HG02588 (cell line): Measurements from ENCODE around the gene OR6C6.
"Not testable (repeated sequence)": the region's sequence is repeated elsewhere in the genome, so short reads cannot be mapped to it uniquely, and the experiment has no call there.

ENCODE experiments used
- ATAC-seq: cut with Tn5 transposase; IDR thresholded peaks from one replicate; pipeline ENCODE4 v1.9.1; 2021; ENCODE audit warnings: mild to moderate bottlenecking, moderate library complexity; ENCODE audit not compliant: unreplicated experiment

Gene OR6C6

DNA sequence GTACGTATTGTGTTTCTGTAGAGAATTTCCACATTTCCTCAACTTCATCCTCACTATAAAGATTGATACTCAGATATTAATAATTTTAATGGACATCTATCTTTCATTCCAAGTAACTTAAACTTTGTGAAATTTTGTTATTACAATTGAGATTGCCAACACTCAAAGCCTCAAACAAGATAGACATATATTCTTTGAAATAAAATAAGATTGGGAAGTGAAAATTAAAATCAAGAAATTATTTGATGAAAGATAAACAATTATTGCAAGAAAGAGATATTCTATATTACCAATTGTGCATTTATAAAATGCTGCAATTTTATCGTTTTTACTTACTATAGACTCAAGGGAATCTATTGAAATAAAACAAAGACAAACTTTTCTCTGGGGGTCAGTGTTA lies at the start of gene OR6C6:
TSS of gene OR6C6 (minus strand) at position 101 of the 400 bp plus-strand sequence. CDS start 1,337 bp downstream, outside the sequence.
- ATAC-seq, result no peak

DNA sequence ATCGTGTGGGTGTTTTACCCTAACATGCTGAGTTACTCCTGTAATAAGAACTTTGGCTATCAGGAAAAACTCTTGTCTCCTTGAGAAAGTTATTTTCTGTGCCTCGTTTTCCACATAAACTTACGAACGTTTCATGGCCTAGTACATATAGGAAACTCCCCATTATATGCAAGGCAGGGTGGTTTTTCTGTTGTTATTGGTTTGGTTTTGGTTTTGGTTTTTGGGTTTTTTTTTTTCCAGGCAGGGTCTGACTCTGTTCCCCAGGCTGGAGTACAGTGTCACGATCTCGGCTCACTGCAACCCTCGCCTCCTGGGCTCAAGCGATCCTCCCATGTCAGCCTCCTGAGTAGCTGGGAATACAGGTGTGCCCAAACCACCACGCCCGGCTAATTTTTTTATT lies 39.6 kb upstream of the OR6C6 start:
- no peak for ATAC-seq

DNA sequence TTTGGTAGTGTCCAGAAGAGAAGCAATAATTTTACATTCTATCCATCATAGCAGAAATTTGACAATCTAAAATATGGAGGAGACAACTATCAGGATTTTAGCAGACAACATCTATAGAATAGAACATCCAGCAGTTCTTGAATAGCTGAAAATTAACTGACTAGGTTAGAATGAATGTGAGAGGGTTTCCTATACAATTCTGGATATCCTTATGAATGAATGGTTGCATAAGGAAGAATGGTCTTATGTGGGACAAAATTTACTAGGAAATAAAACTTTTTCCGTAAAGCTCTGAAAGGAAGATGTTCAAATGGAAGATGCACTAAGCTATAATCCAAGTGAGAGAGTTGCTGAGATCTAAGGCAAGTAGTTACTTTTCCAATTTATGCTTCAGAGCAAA lies 34.1 kb upstream of the OR6C6 start, which contains the start of gene OR6C3:
TSS of gene OR6C3 (plus strand) at position 301 of the 400 bp plus-strand sequence. CDS start 955 bp downstream, outside the sequence.
- ATAC-seq, result no peak

DNA sequence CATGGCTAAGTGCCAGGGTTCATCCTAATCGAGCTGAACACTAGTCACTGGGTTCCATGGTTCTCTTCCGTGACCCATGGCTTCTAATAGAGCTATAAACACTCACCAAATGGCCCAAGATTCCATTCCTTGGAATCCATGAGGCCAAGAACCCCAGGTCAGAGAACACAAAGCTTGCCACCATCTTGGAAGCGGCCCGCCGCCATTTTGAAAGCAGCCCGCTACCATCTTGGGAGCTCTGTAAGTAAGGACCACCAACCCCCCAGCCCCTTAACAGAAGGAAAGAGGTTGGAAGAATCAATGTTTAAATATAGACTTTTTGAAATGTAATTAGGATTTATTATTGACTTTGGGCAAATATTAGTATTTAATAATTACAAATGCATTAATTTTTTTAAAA lies 29.4 kb upstream of the OR6C6 start:
- ATAC-seq, result not testable (repeated sequence)

DNA sequence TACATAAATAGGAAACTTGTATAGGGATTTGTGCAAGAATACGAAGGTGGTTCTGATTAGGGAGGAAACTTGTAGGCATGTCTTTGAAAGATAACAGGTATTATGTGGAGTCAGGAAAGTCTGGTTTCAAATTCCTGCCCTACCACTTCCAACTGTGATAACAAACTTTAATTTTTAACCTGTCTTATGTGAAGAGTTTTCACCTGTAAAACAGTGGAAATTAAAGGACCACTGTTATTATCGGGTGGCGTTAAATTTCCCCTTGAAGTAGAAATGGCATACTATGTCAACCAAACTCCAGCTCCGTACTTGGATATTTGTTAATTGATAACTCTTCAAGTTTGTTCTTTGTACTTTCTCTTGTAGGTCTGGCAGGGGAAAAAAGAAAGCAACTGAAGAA lies 23.8 kb upstream of the OR6C6 start:
- no peak for ATAC-seq

DNA sequence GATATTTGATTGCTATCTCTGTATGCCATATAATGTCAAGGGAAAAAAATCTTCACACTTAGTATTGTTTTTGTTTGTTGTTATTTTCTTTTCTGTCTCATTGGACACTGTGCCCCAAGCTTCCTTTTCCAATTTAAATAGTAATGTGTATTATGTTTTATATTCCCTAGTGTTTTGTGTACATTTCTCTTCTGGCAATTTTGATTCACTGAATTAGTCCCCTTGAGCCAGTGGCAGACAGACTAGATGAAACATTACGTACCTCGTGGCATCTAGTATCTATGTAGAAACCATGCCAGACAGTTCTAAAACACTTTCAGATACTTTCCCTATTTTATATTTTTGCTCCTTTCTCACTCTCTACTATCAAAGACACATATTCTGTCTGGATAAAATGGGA lies 17.7 kb upstream of the OR6C6 start, which contains the start of gene OR6C1:
TSS of gene OR6C1 (plus strand) at position 301 of the 400 bp plus-strand sequence. CDS start 6,257 bp downstream, outside the sequence.
- ATAC-seq, result no peak

DNA sequence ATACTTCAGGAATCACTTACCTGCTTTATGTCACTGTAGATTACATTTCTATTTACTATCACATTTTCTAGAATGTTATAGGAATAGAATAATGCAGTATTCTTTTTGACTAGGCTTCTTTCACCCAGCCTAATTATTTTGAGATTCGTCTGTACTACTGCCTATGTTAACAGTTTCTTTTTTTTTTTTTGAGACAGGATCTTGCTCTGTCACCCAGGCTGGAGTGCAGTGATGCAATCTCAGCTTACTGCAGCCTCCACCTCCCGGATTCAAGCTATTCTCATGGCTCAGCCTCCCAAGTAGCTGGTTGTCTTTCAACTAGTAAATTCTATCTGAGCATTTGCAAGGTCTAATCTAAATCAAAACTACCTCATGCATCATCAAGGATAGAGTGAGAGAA lies 6.4 kb downstream of the OR6C6 start:
- ATAC-seq, result no peak

DNA sequence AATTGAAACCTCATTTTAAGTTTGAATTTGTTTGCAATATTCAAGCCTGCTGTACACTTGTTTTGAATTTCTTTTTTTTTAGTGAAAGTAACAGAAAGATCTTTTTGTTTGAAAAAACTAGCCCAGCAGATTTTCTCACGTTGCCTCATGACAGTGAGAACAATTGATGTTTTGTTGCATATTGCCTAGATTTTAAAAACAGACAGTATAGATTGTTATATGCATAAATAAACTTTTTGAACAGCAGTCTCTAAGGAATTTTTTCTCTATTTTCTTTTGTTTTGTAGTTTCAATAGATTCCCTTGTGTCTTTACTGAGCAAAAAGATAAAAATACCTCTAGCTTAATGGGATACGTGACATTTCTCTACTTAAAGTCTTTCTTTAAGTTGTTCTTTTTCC lies 15.4 kb downstream of the OR6C6 start:
- no peak for ATAC-seq

DNA sequence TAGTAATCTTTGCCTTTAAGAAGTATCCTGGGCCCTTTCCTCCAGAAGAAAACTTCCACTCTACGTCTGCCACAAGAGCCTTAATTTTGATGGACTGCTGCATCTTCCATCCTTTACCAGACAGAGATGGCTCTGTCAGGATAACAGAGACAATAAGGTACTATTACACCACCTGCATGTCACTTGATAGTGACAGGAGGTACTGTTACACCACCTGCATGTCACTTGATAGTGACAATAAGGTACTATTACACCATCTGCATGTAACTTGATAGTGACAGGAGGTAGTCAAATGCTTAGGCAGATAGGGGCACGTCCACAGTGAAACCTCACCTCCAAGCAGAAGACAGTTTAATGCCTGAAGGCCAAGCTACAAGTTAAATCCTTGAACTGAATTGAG lies 38.1 kb downstream of the OR6C6 start:
- ATAC-seq, result no peak

DNA sequence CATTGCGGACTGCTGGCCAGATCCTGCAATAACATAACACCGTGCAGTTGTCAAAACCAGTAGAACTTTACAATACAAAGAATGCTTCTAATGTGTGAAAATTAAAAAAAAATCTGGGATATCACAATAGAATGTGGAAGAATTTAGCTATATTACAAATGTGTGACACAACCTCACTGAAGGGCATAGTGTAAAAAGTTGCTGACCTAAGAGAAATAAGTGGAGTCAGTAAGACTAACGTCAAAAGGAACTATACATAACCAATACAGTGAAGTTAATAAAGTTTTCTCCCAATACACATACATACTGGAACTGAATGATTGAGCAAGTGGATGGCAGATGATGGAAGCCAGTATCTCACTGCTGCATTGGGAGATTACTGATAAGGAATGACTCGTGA lies 39.5 kb downstream of the OR6C6 start:
- ATAC-seq, result no peak

DNA sequence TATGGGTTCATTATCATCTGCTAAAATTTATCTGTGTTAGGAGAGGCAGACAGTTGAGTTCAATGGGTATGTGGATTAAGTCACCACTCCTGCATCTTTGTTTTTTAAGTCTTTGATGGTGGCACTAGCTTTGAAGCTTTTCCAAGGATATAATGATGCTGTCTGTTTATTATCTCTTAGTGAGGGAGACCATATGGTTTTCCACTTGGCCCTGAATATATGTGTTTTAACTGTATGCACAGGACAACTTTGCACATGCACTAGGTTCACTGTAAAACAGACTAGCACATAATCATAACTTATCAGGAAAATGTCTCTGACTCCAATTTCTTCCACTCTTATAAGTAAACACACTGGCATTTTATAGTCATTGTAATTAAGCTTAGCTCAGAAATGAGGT lies 43.1 kb downstream of the OR6C6 start:
- ATAC-seq, result no peak

DNA sequence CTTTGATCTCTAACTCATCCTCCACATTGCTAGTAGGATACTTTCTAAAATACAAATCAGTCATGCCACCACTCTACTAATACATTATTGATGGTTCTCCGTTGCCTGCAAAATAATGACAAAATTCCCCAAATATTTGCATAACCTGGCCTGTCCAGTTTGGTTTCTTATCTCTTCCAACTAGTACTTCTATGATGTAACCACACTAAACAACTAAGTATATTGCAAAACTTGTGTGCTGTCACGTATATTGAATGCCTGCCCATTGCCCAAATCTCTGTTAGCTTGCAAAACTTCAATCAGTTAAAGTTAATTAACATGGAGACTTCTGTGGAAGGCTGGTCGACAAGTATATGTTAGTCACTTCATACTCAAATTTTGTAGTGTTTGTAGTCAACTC lies 45.4 kb downstream of the OR6C6 start:
- ATAC-seq, result no peak

DNA sequence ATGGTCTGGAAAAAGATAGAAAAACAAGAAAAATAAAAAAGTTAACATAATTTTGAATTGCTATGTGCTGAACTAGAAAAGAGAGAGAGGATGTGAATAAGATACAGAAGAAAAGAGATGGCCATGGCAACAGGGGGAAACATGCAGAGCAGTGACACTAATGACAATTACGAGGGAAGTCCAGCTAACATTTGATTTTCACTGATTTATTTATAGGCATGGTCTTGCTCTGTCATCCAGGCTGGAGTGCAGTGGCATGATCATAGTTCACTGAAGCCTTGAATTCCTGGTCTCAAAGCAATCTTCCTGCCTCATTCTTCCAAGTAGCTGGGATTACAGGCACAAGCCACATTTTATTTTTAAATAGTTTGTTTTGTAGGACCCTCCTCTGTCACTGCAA lies 50.2 kb downstream of the OR6C6 start:
- ATAC-seq, result no peak

DNA sequence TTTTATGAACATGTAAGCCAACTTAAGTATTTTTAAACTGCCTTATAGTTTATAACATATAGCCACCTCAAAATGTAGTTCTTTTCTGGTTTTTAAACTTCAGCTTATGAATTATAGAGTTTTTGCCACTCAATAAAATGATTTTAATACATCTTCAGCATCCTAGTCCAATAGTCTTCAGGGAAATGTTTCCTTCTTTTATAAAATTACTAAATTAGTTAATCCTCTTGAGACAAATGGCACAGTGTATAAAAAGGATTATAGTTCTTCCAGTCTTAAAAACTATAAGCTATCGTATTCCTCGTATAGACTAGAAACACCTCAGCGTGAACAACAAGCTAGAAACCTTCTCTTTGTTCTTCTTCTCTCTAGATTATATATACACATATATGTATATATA lies 52.1 kb downstream of the OR6C6 start, which contains the start of gene OR6C74:
TSS of gene OR6C74 (plus strand) at position 301 of the 400 bp plus-strand sequence. CDS start 2,679 bp downstream, outside the sequence.
- no peak for ATAC-seq
